Dermis microvascular lymphatic vessel endothelial cell (primary cell): ENCODE results near the gene PEDS1. TPM values are rescaled to one million over a fixed set of nuclear protein-coding genes. Genes with fewer than 3 reads are reported as not detected.
"Not testable (repeated sequence)": the region's sequence is repeated elsewhere in the genome, so short reads cannot be mapped to it uniquely, and the experiment has no call there.

ENCODE experiments used
- DNase-seq, 2 donors: peaks; one replicate each; pipeline versions ENCODE4 v3.0.0 to v3.0.0-alpha.2; 2010; ENCODE audit warnings: low read depth in 2 of 2
- total RNA-seq: library from RNA; depleted of rRNA; stranded (reverse); fragments of >200 nt; gene quantifications from 2 replicates; pipeline ENCODE4 v1.2.1, GENCODE V29; 2014

PEDS1 gene
- total RNA-seq, 1 donor from 2014 or later, result 11.2 TPM

DNA sequence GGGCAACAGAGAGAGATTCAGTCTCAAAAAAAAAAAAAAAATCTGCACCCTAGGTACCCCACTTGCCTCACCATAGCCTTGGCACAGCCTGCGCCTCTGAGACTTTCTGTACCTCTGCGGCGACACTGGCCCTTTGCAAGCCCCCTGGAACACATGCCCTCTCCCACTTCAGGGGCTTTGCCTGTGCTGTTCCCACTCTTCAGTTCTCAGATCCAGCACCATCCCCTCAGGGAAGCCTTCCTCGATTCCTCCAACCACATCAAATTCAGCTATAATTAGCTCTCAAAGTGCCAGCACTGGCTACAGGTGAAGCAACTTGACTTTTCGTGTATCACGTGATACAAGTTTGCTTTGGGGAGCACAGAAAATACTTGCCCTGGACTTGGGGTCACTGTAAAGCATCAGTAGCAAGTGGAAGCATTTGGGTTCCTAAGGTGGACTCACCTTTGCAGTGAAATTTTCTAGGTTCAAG lies 38.4 kb downstream of the PEDS1 start:
- DNase-seq, result no peak

DNA sequence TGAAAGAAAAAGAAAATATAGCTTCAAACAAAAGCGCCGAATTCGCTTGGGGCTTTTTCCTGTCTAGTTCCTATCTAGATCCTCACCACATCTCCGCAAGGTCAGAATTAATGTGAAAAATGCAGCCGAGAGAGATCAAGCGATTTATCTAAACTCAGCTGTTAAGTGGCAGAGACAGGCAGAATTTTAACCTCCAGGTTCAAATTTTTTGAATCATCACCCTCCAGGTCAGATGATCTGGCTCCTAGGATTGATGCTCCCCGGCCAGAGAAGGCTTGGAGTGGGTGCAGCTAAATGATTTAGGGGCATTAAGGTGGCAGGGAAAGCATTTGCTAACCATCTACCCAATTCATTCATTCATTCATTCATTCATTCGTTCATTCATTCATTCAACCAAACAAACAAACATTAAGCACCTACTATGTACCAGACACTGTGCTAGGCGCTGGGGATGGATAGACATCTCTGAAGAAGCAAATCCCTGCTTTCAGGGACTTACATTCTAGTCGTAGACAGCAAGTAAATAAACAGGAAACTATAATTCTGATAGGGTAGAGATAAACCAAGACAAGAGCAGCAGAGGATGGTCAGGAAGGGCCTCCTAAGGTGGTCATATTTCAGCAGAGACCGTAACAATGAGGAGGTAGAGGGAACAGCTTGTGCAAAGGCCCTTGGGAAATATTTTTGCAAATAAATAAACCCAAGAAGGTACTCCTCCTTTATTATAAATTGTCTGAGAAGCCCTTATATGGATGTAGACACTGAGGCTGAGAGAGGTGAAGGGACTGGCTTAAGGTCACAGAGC lies 39.9 kb downstream of the PEDS1 start:
- DNase-seq, result no peak

DNA sequence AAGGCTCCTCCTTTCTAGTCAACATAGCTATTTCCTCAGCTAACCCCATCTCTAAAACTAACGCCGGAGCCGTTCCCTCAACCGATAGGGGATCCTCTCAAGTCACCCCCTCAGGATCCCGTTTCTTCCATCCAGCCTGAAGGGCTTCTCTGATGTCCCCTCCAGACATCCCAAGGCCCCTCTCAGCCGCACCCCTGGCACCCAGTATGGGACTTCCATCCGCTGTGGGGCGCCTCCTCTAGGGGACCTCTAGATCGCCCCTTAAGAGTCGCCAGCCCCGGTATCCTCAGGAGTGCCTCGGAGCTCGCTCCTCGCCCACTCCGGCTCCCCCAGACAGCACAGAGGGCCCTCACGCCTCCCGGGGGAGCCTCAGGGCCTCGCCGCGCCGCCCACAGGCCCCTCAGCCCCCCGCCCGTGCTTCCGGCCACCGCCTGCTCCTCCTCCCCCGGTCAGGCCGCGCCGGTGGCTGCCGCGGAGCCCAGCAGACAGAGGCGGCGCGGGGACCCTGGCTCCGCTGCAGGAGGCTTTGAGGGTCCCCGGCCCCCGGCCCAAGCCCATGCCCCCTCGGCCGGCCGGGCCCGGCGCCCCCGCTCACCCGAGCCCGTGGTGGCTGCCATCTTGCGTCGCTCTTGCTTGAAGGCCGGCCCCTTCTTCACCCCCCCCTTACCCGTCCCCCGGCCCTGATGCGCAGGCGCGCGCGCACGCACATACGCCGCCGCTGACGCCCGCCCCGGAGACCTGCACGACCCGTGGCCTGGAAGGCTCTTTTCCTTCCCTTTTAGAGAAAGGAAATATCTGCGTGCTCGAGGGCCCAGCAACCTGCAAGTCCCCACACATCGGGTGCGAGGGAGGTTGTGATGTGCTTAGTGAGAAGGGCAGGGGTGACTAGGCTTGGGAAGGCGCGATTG lies 40.8 kb downstream of the PEDS1 start, which contains the start of gene UBE2V1:
TSS of gene UBE2V1 (minus strand) at position 639 of the 908 bp plus-strand sequence. CDS start at position 617, 22 bp downstream.
- peak; percentile 64 to 91 for DNase-seq

DNA sequence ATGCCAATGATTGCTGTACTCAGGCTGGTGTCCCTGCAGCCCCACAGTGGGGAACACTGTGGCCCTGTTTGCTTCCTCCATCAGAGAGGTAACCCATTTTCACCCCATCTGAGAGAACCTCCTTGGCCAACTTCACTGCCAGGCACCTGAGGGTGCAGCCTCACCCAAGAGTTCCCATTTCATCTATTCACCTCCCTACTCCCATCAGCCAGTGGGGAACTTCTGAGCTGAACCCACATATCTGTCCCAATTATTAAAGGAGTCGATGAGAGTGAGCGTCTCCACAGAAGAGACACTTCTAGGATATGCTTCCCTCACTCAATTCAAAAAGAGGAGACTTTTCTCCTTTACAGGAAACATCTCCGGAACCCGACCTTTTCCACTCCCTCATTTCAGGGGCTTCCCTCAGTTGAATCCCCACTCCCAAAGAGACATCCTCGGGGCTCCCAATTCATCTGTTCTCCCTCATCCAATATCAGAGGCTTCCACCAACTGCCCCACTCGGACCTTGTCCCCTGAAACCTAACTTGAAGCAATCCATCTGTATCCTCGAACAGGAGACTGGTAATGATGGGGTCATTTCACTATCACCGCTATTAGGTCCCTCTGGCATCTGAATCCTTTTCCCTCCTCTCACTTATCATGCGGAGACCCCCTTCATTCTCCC lies 41.6 kb downstream of the PEDS1 start:
- no peak for DNase-seq

DNA sequence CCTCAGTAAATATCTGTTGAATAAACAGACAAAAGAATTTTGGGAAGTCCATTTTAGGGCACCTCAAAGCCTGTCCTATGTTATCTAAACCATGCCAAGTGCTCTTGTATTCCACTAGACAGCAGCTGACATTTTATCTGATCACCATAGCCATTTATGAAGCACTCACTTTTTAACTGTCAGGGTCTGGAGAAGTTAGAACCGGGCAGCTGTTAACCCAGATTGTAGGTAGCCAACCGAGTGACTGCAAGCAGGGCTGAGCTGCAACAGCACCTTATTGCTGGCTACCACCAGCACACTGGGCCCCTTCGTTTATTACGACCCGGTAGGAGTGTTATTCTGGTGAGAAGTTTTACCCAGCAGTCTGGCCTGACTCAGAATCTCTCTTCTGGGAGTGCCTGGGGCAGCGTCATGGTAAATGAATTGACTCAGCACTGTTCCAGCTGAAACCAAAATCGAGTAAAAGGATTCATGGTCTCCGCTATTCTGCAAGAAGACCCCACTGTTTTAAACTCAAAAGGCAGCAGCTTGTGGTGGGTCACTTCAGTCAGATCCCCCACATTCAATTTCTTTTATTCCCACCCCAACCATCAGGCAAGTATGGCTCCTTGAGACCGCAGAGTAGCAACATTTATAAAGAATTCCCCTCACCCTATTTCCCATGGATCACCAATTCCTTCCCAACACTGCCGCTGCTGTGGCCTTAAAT lies 42.2 kb downstream of the PEDS1 start:
- DNase-seq, result peak in 1 of 2 donors; percentile 43

DNA sequence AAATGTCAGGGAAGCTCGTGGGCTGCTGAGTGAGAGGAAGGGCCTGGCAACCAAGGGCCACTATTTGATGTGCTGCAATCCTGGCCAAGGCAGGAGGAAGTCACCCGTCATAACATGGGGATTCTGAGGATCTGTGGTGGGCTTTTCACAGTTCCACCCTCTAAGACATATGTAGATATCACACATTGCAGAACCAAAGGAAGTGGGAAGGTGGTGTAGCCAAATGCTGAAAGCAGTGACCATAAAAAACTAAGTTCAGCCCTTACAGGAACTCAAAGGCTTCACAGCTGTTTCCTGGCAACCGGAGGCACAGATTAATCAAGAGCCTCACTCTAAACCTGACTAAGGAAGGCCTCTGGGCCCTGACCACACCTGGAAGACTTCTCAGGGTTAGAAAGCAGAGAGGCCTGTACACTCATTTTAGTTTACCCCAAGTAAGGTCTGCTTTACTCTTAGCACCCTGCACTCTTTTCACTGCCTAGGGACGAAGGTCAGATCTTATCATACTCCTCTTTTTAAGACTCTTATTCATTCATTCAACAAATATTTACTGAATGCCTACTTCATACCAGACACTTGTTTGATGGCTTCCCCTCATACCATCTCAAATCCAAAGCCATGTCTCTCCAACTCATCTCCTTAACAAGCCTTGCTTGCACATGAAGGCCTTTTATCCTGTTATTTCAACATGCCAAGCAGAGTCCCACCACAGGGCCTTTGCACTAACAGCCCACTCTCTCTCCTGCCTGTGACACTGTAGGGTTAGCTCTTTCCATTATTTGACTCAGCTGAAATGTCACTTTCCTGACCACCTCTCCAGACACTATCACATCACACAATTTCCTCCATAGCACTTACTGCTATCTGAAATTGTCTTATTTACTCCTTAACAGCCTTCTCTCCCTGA lies 43.1 kb downstream of the PEDS1 start:
- peak; percentile 30 to 83 for DNase-seq

DNA sequence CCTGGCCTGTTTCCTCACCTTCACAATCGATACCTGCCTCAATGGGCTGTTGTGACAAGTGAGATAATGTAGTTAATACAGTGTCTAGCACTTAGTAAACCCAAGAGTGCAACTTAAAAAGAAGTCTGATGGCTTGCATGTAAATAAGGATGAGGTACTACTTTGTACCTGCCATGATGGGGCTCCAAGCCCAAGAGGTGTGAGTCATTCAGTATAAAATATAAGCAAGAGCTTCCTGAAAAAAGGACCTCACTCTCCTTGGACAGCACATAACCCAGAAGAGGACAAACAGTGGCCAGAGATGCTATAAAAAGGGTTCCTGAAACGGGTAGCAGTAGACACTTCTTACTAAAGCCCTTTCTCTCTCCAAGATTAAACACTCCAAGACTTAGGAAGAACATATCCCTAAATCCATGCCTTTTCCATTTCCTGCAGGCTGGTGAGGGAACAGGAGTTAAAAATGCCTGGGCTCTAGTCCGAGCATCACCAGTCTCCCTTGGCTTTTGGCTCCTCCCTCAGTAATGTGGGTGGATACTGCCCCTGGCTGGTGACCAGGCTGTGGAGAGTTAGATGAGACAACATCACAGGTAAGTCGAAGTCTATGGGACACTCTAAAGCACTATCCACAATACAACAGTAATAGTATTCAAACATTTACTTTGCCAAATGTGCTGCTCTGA lies 44.8 kb downstream of the PEDS1 start:
- no peak for DNase-seq

DNA sequence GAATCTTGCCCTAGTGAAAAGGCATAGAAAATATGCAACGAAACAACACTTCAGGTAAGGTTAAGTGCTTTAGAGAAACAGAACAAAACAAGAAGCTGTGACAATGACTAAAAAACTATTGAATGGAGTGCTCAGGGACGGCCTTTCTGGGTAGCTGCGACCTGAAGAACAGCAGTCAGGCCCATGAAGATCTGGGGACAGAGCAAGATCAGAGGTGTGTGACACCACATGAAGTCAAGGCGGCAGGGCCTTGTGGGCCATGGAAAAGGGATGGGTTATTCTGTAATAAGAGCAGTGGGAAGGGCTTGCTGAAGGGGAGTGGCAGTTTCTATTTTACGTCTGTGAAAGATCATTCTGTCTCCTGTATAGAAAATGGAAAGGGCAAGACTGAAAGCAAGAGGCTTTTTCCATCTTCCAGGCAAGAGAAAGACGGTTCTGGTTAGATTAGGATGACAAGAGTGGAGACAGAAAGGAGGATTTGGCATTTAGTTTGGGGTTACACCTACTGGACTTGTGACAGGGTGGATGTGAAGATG lies 45.7 kb downstream of the PEDS1 start:
- no peak for DNase-seq

DNA sequence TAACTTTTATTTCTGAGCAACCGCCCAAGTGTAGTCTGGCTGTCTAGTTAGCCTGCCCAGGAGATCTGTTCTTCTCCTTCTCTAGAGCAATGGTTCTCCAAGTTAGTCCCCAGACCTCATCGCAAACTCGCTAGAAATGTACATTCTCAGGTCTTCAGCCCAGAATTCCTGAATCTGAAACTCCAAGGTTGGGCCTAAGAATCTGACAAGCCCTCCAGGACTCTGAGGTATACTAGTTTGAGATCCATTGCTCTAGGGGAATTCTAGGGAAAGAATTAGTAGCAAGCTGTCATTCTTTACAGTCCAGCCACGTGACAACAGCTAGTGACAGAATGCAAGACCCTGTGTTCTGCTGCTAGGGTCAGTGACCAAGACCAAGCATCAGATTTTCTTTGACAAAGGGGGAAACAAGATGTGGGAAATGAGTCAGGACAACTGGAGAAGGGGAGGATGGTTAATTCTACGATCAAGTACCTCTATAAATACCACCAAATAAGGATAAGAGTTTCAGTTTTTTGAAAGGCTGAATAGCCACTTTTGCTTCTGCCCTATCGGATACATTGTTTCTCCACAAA lies 46.4 kb downstream of the PEDS1 start:
- peak in 1 of 2 donors; percentile 74 for DNase-seq

DNA sequence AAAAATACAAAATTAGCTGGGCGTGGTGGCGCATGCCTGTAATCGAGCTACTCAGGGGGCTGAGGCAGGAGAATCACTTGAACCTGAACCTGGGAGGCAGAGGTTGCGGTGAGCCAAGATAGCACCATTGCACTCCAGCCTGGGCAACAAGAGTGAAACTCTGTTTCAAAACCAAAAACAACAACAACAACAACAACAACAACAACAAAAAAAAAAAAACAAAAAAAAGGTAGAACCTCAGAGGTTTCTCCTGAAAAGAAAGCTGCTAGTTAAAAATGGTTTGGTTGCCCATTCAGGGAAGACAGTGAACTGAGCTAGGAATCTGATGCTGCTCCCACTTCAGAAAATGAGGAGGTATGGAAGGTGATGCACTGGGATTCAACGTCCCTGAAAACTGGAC lies 46.9 kb downstream of the PEDS1 start:
- not testable (repeated sequence) for DNase-seq

Other genes starting within 250 kb of the PEDS1 start
- 0.64 and 1.0 TPM in 2 replicates for gene SPATA2, start 238.2 kb downstream of the PEDS1 start, total RNA-seq
- gene RNF114, start 217.3 kb downstream of the PEDS1 start, total RNA-seq, result 30.8 and 47.2 TPM in 2 replicates
- gene SNAI1, start 170.7 kb downstream of the PEDS1 start, total RNA-seq, result 1.0 and 1.6 TPM in 2 replicates
- 23.6 and 37.2 TPM in 2 replicates for gene UBE2V1, start 40.6 kb downstream of the PEDS1 start, total RNA-seq
- 12.6 and 23.5 TPM in 2 replicates for gene CEBPB, start 37.1 kb upstream of the PEDS1 start, total RNA-seq